Measurements from ENCODE around the gene LRRC51. TPM values are rescaled to one million over a fixed set of nuclear protein-coding genes. Genes with fewer than 3 reads are reported as not detected.

Gene LRRC51
- total RNA-seq, 1 donor from 2014 or later, result 2.6 TPM

DNA sequence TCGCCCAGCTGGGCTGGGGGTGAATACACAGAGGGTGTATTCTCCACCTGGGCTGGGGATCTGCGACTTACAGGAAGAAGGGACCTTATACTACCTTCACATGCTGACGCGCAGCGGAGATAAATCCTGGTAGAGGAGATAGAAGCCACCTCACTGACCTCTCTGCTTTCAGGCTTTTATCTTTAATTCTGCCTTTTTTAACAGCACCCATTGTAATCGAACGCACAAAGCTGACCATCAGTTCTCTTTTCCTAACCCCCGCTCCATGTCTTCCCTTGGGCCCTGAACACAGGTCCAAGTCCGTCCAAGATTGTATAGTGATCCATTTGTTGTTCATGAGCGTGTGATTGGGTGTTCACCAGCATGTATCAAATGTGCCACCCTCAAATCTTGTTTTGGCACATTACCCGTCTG is 23.1 kb downstream of the LRRC51 start:
- DNase-seq (ENCODE audit: low read depth), result no peak
- FAIRE-seq, result no peak
- peak overlapping the region; percentile 26 for H3K4me3 ChIP-seq (ENCODE audit: low read depth, low read length)

GRCh38 chr11:72105888-72106287 is 25.2 kb downstream of the LRRC51 start, which contains the start of gene TOMT:
TSS of gene TOMT (plus strand) at chr11:72105924. CDS start at chr11:72105952, 28 bp downstream.
- H3K27me3 ChIP-seq (ENCODE audit: control insufficient read depth, insufficient read depth, low read length), result no peaks in the 10 kb centered on the region
- TF ChIP-seq, protein P1, sequence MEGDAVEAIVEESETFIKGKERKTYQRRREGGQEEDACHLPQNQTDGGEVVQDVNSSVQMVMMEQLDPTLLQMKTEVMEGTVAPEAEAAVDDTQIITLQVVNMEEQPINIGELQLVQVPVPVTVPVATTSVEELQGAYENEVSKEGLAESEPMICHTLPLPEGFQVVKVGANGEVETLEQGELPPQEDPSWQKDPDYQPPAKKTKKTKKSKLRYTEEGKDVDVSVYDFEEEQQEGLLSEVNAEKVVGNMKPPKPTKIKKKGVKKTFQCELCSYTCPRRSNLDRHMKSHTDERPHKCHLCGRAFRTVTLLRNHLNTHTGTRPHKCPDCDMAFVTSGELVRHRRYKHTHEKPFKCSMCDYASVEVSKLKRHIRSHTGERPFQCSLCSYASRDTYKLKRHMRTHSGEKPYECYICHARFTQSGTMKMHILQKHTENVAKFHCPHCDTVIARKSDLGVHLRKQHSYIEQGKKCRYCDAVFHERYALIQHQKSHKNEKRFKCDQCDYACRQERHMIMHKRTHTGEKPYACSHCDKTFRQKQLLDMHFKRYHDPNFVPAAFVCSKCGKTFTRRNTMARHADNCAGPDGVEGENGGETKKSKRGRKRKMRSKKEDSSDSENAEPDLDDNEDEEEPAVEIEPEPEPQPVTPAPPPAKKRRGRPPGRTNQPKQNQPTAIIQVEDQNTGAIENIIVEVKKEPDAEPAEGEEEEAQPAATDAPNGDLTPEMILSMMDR (IDR thresholded peaks at IDR 0.05; ENCODE audit: insufficient read depth, low read length, severe bottlenecking), result no peak
- no peak for DNase-seq (ENCODE audit: low read depth)
- H3K36me3 ChIP-seq (ENCODE audit: control insufficient read depth, insufficient read depth, low read length), result peaks cover 4% of the 10 kb centered on the region
- no peak within 1 kb of the TSS for H3K4me3 ChIP-seq (ENCODE audit: low read depth, low read length)
- no peak for FAIRE-seq

More for the DNA sequence above, 23.1 kb downstream of the LRRC51 start:
- H3K36me3 ChIP-seq (ENCODE audit: control insufficient read depth, insufficient read depth, low read length), result peaks cover 13% of the 10 kb centered on the region
- TF ChIP-seq, protein P1 (IDR thresholded peaks at IDR 0.05; ENCODE audit: insufficient read depth, low read length, severe bottlenecking), result no peak
- H3K27me3 ChIP-seq (ENCODE audit: control insufficient read depth, insufficient read depth, low read length), result no peaks in the 10 kb centered on the region

DNA sequence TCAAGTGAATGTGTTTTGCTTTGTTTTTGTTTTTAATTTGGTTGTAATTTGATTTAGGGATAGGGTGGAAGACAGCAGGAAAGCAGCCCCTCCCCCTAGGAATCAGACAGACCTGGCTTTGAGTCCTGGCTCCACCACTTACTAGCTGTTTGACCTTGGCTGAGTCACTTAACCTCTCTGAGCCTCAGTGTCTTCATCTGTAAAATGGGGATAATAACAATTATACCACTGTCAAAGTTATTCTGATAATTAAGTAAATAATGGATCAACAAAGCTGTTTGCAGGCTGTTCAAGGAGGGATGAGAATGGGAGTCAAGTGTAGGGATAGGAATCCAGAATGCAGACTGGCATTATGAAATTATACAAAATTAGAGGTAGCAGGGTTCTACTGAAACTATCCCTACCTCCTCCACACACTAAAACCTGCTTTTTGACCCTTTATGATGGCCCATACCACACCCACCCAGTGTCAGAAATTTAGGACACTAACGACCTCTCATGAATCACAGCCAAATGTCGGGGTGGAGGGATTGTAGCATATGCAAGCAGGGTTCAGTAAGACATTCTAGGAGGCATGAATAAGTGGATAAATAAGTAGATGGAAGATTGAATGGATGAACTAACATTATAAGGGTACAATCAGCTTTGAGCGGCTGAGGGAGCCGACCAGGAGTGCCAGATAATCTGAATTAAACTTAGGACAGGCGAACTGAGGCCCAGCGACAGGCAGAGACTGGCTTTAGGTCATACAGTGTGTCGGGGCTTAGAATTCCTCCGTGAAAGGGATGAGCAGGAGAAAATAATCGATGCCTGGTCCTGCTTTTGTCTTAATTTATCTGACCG is 30.9 kb downstream of the LRRC51 start:
- FAIRE-seq, result no peak
- Histone ChIP-seq H3K27me3 (ENCODE audit: control insufficient read depth, insufficient read depth, low read length) (no peaks in the 10 kb centered on the region), H3K4me3 (ENCODE audit: low read depth, low read length) (peak overlapping the region; percentile 67), H3K36me3 (ENCODE audit: control insufficient read depth, insufficient read depth, low read length) (peaks cover 2% of the 10 kb centered on the region)
- TF ChIP-seq, protein P1 (IDR thresholded peaks at IDR 0.05; ENCODE audit: insufficient read depth, low read length, severe bottlenecking), result no peak
- DNase-seq (ENCODE audit: low read depth), result no peak

- H3K4me3 ChIP-seq (ENCODE audit: low read depth, low read length), result peak within 1 kb of the TSS; percentile 67
- peak; percentile 81 for FAIRE-seq
- no peaks in the 10 kb centered on the region for H3K27me3 ChIP-seq (ENCODE audit: control insufficient read depth, insufficient read depth, low read length)
- H3K36me3 ChIP-seq (ENCODE audit: control insufficient read depth, insufficient read depth, low read length), result peaks cover 2% of the 10 kb centered on the region
- DNase-seq (ENCODE audit: low read depth), result peak; percentile 99
- TF ChIP-seq, protein P1 (IDR thresholded peaks at IDR 0.05; ENCODE audit: insufficient read depth, low read length, severe bottlenecking), result no peak
Observed at GRCh38 chr11:72112143-72112977, 31.7 kb downstream of the LRRC51 start, which contains the start of gene ANAPC15. TSS of gene ANAPC15 (minus strand) at chr11:72112695. CDS start at chr11:72111276, 1,419 bp downstream.

DNA sequence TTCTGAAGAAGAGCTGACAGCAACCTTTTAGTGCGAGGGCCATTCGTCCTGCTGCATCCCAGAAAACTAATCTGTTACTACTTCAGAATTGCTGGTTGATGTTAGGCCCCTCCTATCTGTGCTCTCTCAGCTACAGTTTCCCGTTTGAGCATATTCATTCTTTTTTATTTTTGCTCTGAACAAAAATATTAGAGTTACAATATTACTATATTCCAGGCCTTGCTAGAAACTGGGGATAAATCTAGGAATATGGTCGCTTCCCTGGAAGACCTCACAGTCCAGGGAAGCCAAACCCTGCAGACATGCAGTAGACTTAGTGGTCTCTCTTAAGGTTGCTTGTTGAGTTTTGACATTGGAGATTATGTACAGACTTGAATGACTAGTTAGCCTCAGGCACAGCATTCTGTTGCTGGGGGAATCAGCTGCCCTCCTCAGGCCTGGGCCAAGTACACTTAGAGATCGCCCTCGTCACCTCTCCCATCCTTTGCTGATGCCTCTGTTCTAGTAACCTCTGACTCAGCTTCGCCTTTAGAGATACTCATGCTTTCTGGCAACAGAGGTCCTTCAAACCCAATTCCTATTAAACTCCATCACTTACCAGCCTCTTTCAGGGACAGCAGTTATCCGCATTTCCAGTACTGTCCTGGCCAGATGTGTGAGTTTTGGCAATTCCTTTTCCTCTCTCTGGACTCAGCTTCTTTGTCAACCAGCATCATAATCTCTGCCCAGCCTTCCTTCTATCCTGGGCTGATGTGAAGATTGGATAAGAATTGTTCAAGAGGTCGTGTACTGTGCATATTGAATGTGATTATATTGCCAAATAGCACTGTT is 32.5 kb downstream of the LRRC51 start:
- peaks cover 2% of the 10 kb centered on the region for H3K36me3 ChIP-seq (ENCODE audit: control insufficient read depth, insufficient read depth, low read length)
- DNase-seq (ENCODE audit: low read depth) (peak; percentile 90), FAIRE-seq (no peak)
- no peaks in the 10 kb centered on the region for H3K27me3 ChIP-seq (ENCODE audit: control insufficient read depth, insufficient read depth, low read length)
- H3K4me3 ChIP-seq (ENCODE audit: low read depth, low read length), result peak overlapping the region; percentile 67
- TF ChIP-seq, protein P1 (IDR thresholded peaks at IDR 0.05; ENCODE audit: insufficient read depth, low read length, severe bottlenecking), result no peak

All from bronchial epithelial cell (primary cell).